Measurements from ENCODE around the gene PGP. TPM values are rescaled to one million over a fixed set of nuclear protein-coding genes. Genes with fewer than 3 reads are reported as not detected.

Gene PGP
- total and polyA plus RNA-seq, 2 of the 4 experiments (the other 2 are of a cell fraction): 4.1 to 9.4 TPM

- H2BK120ac ChIP-seq (ENCODE audit: low read depth, low read length): no peak overlapping the region
- in situ Hi-C loops (cut with MboI; ENCODE audit: low sequenced_read_pairs) (no loop called here), intact Hi-C loops (cut with micrococcal nuclease) (no loop called here), dilution Hi-C loops (cut with HindIII; ENCODE audit: low sequenced_read_pairs, unreplicated experiment) (no loop called here)
- ChIA-PET CTCF (no interaction called here), POLR2A (ENCODE audit: unreplicated experiment) (no interaction called here)
- H4K20me1 ChIP-seq (ENCODE audit: insufficient read depth, low read length): no peaks in the 10 kb centered on the region; the same call in 1 of the 2 replicates
- no peak overlapping the region for H3K56ac ChIP-seq (ENCODE audit: extremely low read depth, insufficient read depth, low read length)
- no peak overlapping the region for H3K27ac ChIP-seq (ENCODE audit: insufficient read depth, low read length)
- H3K9me1 ChIP-seq (ENCODE audit: insufficient read depth, low read length): no peaks in the 10 kb centered on the region
- no peak overlapping the region for H3K14ac ChIP-seq (replicated peaks; ENCODE audit: low read depth, low read length)
- no peak for DNase-seq
- no peak overlapping the region for H3K4me2 ChIP-seq (ENCODE audit: low read depth, low read length)
- no peak overlapping the region for H4K8ac ChIP-seq (ENCODE audit: low read depth in 2 of 2, low read length in 2 of 2)
- peaks cover 56% of the 10 kb centered on the region for H3K36me3 ChIP-seq (ENCODE audit: control insufficient read depth, insufficient read depth, low read length)
- no peak overlapping the region for H2AFZ ChIP-seq (replicated peaks; ENCODE audit: low read length, poor library complexity)
- no peaks in the 10 kb centered on the region for H3K9me3 ChIP-seq (ENCODE audit: control insufficient read depth, insufficient read depth, low read length)
- no peak overlapping the region for H3K23ac ChIP-seq (ENCODE audit: low read depth, low read length)
- no peak overlapping the region for H2BK5ac ChIP-seq (ENCODE audit: low read depth, low read length, poor library complexity, severe bottlenecking)
- H3K4me3 ChIP-seq (ENCODE audit: insufficient read depth, low read depth, low read length): no peak overlapping the region
- no peak overlapping the region for H4K91ac ChIP-seq (ENCODE audit: insufficient read depth, low read depth, low read length)
- no peaks in the 10 kb centered on the region for H3K4me1 ChIP-seq (ENCODE audit: control insufficient read depth, insufficient read depth, low read length)
- H2AK9ac ChIP-seq (replicated peaks; ENCODE audit: low read depth, low read length, poor library complexity): no peak overlapping the region
- no peak overlapping the region for H2BK20ac ChIP-seq (ENCODE audit: low read depth, low read length)
- no peak overlapping the region for H3K18ac ChIP-seq (ENCODE audit: low read depth, low read length)
- H3K79me1 ChIP-seq (ENCODE audit: low read depth in 1 of 2, low read length in 2 of 2): no peaks in the 10 kb centered on the region
- no peak overlapping the region for H3K4ac ChIP-seq (ENCODE audit: low read depth, low read length)
- BruUV-seq (replicated peaks): no TSS peak
- H2BK15ac ChIP-seq (ENCODE audit: low read depth, low read length): no peak overlapping the region
- ATAC-seq (ENCODE audit: low read depth): no peak
- no peak overlapping the region for H2AK5ac ChIP-seq (ENCODE audit: low read depth, low read length)
- no peaks in the 10 kb centered on the region for H3K27me3 ChIP-seq (ENCODE audit: control insufficient read depth, insufficient read depth, low read length)
- no peak overlapping the region for H3K9ac ChIP-seq (ENCODE audit: low read depth, low read length)
- H4K5ac ChIP-seq (ENCODE audit: low read depth, low read length): no peak overlapping the region
- 95% methylated on average over 8 of the region's 10 CpGs; no CpG with 5 or more reads in 1 of the 2 experiments for WGBS, 2 experiments (ENCODE audit: extremely low coverage in 2 of 2, insufficient read length in 1 of 2)
- TF ChIP-seq MXI1 (IDR thresholded peaks at IDR 0.05; ENCODE audit: borderline replicate concordance, low read depth, low read length): no peak
- TF ChIP-seq CTCF (conservative IDR thresholded peaks at IDR 0.05; ENCODE audit: low read depth, low read length): no peak
- TF ChIP-seq POLR2A (IDR thresholded peaks at IDR 0.05; ENCODE audit: low read depth, low read length): no peak
- no peak for TF ChIP-seq RFX5 (IDR thresholded peaks at IDR 0.05; ENCODE audit: low read depth, low read length)
- no peak for TF ChIP-seq SMC3 (IDR thresholded peaks at IDR 0.05; ENCODE audit: low read depth, low read length)
- no peak for TF ChIP-seq FOS (IDR thresholded peaks at IDR 0.05; ENCODE audit: low read depth, low read length)
- TF ChIP-seq MAZ (IDR thresholded peaks at IDR 0.05; ENCODE audit: borderline replicate concordance, low read depth, low read length): no peak
- TF ChIP-seq MAFK (IDR thresholded peaks at IDR 0.05; ENCODE audit: low read depth, low read length): no peak
- no peak for TF ChIP-seq USF2 (IDR thresholded peaks at IDR 0.05; ENCODE audit: low read depth, low read length)
- TF ChIP-seq CEBPB (IDR thresholded peaks at IDR 0.05; ENCODE audit: low read depth, low read length): no peak
- no peak for TF ChIP-seq CHD1 (IDR thresholded peaks at IDR 0.05; ENCODE audit: low read depth, low read length)
- no peak for TF ChIP-seq ELK1 (IDR thresholded peaks at IDR 0.05; ENCODE audit: borderline replicate concordance, low read depth, low read length)
Measured at GRCh38 chr16:2175454-2175853, 39.2 kb downstream of the PGP start.
